HG02588 (cell line): Measurements from ENCODE around the gene IL1RN.

Source experiments
- ATAC-seq: cut with Tn5 transposase; IDR thresholded peaks from one replicate; pipeline ENCODE4 v1.9.1; 2021; ENCODE audit warnings: mild to moderate bottlenecking, moderate library complexity; ENCODE audit not compliant: unreplicated experiment

Gene IL1RN

DNA sequence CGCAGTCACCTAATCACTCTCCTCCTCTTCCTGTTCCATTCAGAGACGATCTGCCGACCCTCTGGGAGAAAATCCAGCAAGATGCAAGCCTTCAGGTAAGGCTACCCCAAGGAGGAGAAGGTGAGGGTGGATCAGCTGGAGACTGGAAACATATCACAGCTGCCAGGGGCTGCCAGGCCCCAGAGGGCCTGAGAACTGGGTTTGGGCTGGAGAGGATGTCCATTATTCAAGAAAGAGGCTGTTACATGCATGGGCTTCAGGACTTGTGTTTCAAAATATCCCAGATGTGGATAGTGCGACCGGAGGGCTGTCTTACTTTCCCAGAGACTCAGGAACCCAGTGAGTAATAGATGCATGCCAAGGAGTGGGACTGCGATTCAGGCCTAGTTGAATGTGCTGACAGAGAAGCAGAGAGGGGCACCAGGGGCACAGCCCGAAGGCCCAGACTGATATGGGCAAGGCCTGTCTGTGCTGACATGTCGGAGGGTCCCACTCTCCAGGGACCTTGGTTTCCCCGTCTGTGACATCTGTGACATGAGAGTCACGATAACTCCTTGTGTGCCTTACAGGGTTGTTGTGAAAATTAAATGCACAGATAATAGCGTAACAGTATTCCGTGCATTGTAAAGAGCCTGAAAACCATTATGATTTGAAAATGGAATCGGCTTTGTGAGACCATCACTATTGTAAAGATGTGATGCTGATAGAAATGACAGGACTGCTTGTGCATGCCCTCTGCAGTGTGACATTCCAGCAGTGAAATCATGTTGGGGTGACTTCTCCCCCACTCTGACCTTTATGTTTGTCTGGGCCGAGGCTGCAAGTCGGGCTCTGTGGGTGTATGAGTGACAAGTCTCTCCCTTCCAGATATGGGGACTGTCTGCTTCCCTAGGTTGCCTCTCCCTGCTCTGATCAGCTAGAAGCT, 510 bp downstream of the IL1RN start:
- ATAC-seq: no peak

DNA sequence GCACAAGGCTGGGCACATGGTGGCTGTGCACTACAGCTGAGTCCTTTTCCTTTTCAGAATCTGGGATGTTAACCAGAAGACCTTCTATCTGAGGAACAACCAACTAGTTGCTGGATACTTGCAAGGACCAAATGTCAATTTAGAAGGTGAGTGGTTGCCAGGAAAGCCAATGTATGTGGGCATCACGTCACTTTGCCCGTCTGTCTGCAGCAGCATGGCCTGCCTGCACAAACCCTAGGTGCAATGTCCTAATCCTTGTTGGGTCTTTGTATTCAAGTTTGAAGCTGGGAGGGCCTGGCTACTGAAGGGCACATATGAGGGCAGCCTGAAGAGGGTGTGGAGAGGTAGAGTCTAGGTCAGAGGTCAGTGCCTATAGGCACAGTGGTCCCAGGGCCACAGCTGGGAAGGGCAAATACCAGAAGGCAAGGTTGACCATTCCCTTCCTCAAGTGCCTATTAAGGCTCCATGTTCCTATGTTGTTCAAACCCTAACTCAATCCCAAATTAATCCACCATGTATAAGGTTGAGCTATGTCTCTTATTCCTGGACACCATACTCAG, 2.2 kb downstream of the IL1RN start:
- ATAC-seq: no peak

DNA sequence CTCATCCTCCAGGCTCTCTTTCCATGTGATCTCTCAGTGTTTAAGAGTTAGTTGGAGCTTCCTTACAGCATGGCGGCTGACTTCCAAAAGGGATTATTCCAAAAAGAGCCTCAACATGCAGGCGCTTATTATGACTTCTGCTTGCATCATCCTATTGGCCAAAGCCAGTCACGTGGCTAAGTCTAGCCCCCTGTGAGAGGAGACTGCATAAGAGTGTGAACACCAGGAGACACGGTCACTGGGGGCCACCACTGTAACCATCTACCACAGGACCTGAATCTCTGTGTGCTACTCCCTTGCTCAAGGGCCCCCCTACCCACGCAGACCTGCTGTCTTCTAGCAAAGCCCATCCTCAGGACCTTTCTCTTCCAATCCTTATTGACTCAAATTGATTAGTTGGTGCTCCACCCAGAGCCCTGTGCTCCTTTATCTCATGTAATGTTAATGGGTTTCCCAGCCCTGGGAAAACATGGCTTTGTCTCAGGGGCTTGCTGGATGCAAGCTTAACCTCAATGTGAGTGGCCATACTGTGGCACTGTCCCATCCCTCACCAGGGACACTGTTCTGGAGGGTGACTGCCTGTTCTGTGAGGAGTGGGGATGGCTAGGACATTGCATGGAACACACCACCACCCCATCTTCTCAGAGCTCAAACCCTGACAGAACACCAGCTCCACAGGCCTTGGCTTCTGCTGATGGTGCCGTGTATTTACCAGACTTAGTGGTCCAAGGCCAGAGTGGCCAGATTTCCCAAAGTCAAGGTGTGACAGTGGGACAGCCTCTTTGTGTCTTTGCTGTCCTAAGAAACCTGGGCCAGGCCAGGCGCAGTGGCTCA, 4.2 kb downstream of the IL1RN start:
- ATAC-seq: no peak

DNA sequence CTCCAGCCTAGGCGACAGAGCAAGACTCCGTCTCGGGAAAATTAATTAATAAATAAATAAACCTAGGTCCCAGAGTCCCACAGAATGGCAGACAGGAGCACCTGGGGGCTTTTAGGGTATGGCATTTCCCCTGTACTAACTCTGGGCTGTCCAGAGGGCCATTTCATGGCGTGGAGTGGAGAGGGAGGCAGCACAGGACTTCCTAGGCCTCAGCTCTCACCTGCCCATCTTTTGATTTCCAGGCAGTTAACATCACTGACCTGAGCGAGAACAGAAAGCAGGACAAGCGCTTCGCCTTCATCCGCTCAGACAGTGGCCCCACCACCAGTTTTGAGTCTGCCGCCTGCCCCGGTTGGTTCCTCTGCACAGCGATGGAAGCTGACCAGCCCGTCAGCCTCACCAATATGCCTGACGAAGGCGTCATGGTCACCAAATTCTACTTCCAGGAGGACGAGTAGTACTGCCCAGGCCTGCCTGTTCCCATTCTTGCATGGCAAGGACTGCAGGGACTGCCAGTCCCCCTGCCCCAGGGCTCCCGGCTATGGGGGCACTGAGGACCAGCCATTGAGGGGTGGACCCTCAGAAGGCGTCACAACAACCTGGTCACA, 5.1 kb downstream of the IL1RN start:
- ATAC-seq: no peak

DNA sequence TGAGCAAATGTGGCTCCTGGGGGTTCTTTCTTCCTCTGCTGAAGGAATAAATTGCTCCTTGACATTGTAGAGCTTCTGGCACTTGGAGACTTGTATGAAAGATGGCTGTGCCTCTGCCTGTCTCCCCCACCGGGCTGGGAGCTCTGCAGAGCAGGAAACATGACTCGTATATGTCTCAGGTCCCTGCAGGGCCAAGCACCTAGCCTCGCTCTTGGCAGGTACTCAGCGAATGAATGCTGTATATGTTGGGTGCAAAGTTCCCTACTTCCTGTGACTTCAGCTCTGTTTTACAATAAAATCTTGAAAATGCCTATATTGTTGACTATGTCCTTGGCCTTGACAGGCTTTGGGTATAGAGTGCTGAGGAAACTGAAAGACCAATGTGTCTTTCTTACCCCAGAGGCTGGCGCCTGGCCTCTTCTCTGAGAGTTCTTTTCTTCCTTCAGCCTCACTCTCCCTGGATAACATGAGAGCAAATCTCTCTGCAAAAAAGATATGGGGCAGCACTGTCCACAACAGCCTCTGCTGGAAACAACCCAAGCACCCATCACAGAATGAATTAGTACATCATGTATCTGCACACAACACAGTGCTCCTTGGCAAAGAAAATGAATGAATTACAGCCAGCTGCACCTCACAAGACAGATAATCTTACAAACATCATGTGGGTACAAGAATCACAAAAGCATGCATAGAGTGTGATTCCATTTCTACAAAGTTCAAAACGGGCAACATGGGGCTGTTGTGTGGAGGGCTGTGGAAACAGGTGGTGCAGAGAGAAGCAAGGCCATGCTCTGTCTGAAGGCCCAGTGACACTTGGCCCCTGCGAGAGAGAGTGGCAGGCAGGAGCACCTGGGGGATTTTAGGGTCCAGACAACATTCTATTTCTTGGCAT, 6.6 kb downstream of the IL1RN start:
- no peak for ATAC-seq

DNA sequence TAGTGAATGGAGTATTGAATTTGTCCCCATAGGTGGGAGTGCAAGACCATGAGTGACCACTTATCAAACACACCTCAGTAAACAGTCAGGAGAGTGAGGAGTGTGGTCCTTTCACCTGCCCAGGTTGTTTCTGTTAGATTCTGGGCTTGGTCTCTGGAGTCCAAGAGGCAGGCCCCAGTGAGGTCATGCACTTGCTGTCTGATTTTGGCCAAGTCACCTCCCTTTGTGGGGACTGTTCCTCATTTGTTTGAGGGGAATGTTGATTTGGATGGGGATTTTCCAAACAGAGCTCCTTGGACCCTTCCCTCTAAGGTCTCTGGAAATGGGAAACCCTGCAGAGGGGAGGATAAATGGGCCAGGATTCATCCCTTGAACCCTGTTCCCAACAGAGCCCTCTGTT, 7.3 kb downstream of the IL1RN start:
- ATAC-seq: no peak

DNA sequence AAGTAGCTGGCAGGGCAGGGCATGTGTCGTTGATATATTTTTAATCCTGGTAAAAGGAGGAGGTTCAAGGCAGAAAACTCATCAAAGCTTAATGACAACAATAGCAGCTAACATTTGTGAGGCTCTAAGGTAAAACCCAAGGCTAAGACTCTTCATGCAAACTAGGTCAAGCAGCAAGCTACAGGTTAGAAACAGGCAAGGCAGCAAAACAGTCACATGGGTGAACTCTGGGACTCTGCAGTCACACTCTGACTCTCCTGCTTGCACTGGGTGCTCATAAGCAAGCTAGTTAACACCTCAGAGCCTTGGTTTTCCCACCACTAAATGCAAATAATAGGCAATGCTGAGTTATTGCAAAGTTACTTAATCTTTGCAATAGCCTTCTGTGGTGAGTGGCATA, 7.9 kb downstream of the IL1RN start:
- ATAC-seq: no peak

DNA sequence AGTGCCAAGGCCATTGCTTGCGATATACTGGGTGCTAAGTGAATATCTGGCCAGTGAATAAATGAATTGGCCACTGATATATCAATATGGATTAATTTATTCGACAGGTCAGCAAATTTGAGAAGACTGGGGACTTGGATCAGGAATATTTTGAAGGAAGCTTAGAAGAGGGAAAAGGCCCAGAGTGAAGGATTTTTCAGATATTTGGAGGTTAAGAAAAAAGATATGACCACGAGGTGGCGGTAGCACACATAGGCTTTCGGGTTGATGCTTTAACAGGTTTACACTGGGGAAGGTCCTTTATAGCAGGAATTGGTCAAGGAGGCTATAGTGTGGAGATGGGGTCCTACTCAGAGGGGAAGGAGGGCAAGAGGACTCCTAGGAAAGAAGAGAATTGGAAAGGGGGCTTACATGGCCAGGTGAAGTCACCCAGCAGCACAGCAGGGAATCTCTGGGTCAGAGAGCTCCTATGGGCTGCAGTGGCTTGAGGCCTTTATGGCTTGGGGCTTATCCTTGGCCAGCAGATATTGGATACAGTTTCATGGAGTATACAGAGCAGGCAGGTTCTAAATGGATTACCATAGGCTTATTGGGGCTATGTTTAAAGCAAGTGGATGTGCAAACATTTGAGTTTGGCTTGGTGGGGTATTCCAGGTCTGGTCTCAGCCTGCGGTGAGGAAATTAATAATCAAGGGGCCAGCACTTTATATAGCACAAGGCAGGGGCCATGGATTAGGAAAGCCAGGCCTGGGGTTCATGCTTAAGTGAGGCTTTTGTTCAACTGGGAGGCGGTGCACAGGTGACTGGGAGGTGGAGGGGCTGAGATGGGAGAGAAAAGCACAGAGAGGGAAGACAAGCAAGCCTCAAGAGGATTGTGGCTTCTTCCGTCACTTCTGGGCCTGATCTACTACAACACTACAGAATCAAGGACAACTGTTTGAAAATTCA, 9.7 kb downstream of the IL1RN start:
- no peak for ATAC-seq

DNA sequence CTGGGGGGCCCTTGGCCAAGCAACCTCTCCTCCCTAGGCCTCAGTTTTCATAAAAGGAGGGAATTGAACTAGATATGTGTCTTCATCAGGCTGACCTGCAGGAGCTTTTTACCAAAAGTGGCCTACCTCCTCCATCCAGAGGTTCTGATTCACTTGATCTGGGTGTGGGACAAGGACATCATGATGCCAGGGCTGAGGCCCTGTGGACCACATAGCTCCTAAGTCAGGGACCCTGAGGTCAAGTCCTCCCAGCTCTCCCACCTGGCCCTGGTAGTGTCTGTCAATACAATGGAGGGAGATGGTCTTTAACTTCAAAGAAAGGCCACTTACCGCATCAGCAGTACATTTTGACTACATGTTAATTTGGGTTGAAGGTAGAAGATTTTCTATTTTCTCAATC, 10.4 kb downstream of the IL1RN start:
- no peak for ATAC-seq

DNA sequence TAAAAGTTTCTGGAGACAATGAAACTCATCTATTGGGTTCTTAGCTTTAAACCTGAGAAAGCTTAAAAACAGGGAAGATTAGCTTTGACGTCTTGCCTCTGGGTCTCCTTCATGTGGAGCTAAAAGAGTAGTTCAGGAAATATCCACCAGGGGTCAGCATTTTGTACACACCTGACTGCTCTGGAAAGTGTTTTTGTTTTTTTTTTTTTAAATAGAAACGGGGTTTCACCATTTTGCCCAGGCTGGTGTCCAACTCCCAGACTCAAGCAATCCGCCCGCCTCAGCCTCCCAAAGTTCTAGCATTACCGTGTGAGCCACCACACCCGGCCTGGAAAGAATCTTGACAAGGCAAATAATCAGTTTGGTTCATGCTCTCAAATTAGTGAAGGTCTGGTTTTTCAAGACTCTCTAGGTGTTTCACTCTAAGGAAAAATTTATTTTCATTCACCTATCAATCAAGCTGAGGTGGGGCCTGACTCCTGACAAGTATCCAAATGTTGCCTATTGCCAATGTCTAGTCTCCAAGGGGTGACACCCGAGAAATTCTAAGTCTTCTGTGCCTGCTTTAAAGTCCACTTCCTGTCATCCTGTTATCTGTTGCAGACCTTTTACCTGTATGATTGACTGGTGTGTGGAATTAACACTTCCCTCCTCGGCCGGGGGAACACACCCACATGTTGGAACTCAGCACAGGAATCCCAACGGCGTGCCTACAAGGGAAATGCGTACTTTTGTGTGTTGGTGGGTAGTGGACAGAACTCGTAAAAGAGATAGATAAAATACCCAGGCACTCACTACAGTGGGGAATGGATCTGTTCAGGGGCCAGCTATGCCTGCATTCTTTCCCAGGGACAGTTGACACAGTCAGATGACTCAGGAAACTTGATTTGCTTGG, 11.3 kb downstream of the IL1RN start:
- no peak for ATAC-seq

DNA sequence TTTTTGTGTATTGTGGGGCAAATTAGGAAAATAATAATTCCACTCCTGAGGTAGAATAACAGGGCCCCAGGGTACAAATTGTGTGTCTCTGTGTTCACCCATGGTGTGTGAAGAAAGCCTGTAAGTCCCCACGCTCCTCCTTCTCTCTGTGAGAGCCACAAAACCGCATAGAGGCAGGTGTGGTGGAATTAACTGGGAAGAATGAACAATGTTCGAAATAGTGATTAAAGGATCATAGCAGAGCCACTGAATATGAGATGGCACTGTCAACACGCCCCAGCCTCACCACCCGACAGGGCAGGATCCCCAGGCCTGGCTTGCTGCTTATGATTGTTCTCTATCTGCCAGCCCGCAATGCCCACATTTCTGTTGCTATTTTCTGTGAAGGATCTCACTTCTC, 14.1 kb downstream of the IL1RN start:
- no peak for ATAC-seq

DNA sequence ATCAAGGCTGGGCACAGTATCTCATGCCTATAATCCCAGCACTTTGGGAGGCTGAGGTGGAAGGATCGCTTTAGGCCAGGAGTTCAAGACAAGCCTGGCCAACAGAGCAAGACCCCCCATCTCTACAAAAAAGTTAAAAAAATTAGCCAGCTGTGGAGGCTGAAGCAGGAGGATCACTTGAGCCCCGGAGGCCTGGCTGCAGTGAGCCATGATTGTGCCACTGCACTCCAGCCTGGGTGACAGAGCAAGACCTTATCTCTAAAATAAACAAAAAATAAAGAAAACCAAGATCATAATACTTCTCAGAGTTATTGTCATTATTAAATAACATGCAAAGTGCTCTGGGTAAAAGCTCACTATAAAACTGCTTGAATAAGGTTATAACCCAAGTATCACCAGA, 14.9 kb downstream of the IL1RN start:
- no peak for ATAC-seq

DNA sequence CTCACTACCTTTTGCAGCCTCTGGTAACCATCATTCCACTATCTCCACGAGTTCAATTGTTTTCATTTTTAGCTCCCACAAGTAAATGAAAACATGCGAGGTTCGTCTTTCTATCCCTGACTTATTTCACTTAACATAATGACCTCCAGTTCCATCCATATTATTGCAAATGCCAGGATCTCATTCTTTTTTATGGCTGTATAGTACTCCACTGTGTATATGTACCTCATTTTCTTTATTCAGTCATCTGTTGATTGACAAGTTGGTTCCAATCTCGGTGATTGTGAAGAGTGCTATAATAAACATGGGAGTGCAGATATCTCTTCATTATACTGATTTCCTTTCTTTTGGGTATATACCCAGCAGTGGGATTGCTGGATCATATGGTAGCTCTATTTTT, 16.9 kb downstream of the IL1RN start:
- ATAC-seq: no peak

DNA sequence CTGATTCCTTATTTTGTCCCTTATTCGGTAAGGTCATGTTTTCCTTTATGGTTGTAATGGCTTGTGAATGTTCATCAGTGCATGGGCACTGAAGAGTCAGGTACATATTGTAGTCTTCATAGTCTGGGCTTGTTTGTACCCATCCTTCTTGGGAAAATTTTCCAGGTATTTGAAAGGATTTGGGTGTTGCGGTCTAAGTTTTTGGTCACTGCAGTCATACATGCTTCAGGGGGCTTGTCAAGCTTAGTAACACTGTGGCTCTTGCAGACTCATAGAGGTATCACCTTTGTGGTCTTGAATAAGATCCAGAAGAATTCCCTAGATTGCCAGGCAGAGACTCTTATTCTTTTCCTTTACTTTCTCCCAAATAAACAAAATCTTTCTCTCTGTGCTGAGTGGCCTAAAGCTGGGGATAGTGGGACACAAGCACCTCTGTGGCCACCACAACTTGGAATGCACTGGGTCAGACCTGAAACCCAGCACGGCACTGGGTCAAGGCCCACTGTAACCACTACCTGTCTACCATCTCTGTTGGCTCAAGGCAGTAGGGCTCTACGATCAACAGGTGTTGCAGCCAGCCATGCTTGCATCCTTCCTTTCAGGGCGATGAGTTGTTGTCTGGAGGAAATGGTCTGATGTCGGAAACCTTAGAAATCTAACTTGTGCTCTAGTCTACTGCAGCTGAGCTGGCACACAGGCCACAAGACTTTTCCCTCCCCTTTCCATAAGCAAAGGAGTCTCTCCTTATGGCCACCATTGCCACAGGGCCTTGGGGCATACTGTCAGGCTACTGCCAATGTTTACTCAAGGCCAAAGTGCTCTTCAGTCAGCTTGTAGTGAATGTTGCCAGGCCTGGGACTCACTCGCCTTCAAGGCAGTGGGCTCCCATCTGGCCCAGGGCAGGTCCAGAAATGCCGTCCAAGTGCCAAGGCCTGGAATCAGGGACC, 21.5 kb downstream of the IL1RN start:
- ATAC-seq: no peak

DNA sequence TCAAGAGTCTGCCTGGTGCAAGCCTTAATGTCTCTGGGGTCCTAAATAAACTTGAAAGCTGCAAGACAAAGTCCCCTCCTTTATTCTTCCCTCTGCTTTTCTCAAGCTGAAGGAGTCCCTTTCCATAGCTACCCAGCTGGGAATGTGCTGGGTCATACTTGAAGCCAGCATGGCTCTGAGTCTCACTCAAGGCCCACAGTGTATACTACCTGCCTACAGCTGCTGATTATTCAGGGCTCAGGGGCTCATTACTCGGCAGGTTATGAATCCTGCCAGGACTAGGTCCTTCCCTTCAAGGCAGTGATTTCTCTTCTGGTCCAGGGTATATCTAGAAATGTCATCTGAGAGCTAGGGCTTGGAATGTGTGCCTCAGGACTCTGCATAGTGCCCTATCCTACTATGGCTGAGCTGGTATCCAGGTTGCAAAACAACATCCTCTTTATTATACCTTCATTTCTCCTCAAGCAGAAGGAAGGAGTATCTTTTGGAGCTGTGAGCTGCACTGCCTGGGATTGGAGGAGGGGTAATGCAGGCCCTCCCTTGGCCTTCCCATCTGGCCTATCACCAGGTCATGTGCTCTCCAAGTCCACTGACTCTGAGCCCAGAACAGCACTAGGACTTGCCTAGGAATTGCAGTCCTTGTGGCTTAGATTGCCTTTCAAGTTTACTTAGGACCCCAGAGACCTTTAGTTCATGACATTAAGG, 22.3 kb downstream of the IL1RN start:
- no peak for ATAC-seq

DNA sequence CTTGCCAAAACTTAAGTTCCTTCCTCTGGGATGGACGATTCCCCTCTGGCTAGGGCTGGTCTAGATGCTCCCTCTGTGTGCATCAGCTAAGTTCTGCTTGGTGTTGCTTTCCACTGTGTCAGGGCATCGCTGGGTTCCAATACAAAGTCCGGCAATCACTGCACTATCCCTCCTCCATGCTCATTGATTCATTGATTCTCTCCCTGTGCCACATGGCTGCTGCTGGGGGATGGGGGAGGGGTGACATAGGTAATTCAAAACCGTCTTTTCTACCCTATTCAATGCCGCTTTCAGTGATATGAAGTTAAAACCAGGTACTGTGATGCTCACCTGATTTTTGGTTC, 22.8 kb downstream of the IL1RN start:
- ATAC-seq: no peak

DNA sequence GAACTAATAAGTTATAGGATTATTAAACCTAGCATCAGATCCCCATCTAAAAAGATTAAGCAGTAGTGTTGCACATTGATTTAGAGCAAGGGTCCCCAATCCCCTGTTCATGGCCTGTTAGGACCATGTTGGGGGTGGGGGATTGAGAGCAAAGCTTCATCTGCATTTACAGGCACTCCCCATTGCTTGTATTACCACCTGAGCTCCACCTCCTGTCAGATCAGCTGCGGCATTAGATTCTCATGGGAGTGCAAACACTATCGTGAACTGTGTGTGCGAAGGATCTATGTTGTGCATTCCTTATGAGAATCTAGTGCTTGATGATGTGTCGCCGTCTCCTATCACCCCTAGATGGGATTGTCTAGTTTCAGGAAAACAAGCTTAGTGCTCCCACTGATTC, 27.9 kb downstream of the IL1RN start:
- no peak for ATAC-seq
